Measurements from ENCODE around the gene GSTM1.
"Not testable (repeated sequence)": the region's sequence is repeated elsewhere in the genome, so short reads cannot be mapped to it uniquely, and the experiment has no call there.

The GSTM1 gene

GRCh38 chr1:109697861-109698260 lies 10.2 kb downstream of the GSTM1 start:
- peak; percentile 24 for DNase-seq (ENCODE audit: low read depth)

- not testable (repeated sequence) for DNase-seq (ENCODE audit: low read depth)
Observed at GRCh38 chr1:109702940-109703339, 15.3 kb downstream of the GSTM1 start.

GRCh38 chr1:109704173-109704572 lies 16.6 kb downstream of the GSTM1 start:
- DNase-seq (ENCODE audit: low read depth): no peak

GRCh38 chr1:109705411-109705810 lies 17.8 kb downstream of the GSTM1 start:
- DNase-seq (ENCODE audit: low read depth): no peak

GRCh38 chr1:109708949-109709348 lies 21.3 kb downstream of the GSTM1 start:
- DNase-seq (ENCODE audit: low read depth): not testable (repeated sequence)

GRCh38 chr1:109709822-109710221 lies 22.2 kb downstream of the GSTM1 start:
- DNase-seq (ENCODE audit: low read depth): not testable (repeated sequence)

GRCh38 chr1:109711593-109712320 lies 24.1 kb downstream of the GSTM1 start, which contains the start of gene GSTM5:
Gene GSTM5, plus strand, starts transcription at chr1:109712251. Its CDS starts 62 bp downstream, at chr1:109712313.
- not testable (repeated sequence) for DNase-seq (ENCODE audit: low read depth)

- DNase-seq (ENCODE audit: low read depth): no peak
Observed at GRCh38 chr1:109712321-109712864, 24.8 kb downstream of the GSTM1 start.

GRCh38 chr1:109713636-109714035 lies 26.0 kb downstream of the GSTM1 start:
- DNase-seq (ENCODE audit: low read depth): no peak

GRCh38 chr1:109714661-109715372 lies 27.2 kb downstream of the GSTM1 start:
- DNase-seq (ENCODE audit: low read depth): no peak

- no peak for DNase-seq (ENCODE audit: low read depth)
Observed at GRCh38 chr1:109716121-109716520, 28.5 kb downstream of the GSTM1 start.

GRCh38 chr1:109716570-109717090 lies 29.0 kb downstream of the GSTM1 start:
- no peak for DNase-seq (ENCODE audit: low read depth)

- DNase-seq (ENCODE audit: low read depth): no peak
Observed at GRCh38 chr1:109717729-109718128, 30.1 kb downstream of the GSTM1 start.

GRCh38 chr1:109718495-109718894 lies 30.9 kb downstream of the GSTM1 start:
- DNase-seq (ENCODE audit: low read depth): no peak

- DNase-seq (ENCODE audit: low read depth): no peak
Observed at GRCh38 chr1:109719337-109719837, 31.8 kb downstream of the GSTM1 start.

GRCh38 chr1:109721042-109721441 lies 33.4 kb downstream of the GSTM1 start:
- no peak for DNase-seq (ENCODE audit: low read depth)

GRCh38 chr1:109721971-109722370 lies 34.4 kb downstream of the GSTM1 start:
- no peak for DNase-seq (ENCODE audit: low read depth)

- no peak for DNase-seq (ENCODE audit: low read depth)
Observed at GRCh38 chr1:109722908-109723691, 35.5 kb downstream of the GSTM1 start.

GRCh38 chr1:109724933-109725332 lies 37.3 kb downstream of the GSTM1 start:
- no peak for DNase-seq (ENCODE audit: low read depth)

GRCh38 chr1:109725510-109725909 lies 37.9 kb downstream of the GSTM1 start:
- DNase-seq (ENCODE audit: low read depth): no peak

- no peak for DNase-seq (ENCODE audit: low read depth)
Observed at GRCh38 chr1:109726007-109726406, 38.4 kb downstream of the GSTM1 start.

All from non-pigmented ciliary epithelial cell (primary cell).